Body of pancreas (tissue), 4 donors: ENCODE measurements around the gene RCOR1.

Experiments
- CTCF ChIP-seq, 7 experiments: fragments of 450-650 bp in 4 of 7; fragments of 200-600 bp in 3 of 7; sonication (generic) in 3 of 7; IDR thresholded peaks; one replicate each; pipeline ENCODE4 v1.5.1; 2016 to 2019; ENCODE audit warnings: antibody characterized with exemption in 7 of 7
- POLR2A ChIP-seq, 3 donors: fragments of 450-650 bp; IDR thresholded peaks; one replicate each; pipeline ENCODE4 v1.6.1; 2016; ENCODE audit warnings: antibody characterized with exemption in 3 of 3, mild to moderate bottlenecking in 2 of 3

DNA sequence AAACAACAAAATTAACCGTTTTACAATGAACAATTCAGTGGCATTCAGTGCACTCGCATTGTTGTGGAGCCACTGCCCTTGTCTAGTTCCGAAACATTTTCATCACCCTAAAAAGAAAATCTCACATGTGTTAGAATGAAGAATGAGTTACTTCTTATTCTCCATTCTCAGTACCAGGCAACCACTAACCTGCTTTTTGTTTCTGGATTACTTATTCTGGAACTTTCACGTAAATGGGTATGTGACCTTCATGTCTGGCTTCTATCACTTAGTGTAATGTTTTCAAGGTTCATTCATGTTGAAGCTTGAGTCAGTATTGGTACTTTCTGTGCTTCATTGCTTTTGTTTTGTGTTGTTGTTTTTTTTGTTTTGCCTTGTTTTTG, 15.6 kb downstream of the RCOR1 start:
- TF ChIP-seq CTCF (IDR thresholded peaks at IDR 0.05): no peak
- TF ChIP-seq POLR2A (IDR thresholded peaks at IDR 0.05): no peak
